ENCODE results near the gene SARNP.
"Not testable (repeated sequence)": the region's sequence is repeated elsewhere in the genome, so short reads cannot be mapped to it uniquely, and the experiment has no call there.

The SARNP gene

DNA sequence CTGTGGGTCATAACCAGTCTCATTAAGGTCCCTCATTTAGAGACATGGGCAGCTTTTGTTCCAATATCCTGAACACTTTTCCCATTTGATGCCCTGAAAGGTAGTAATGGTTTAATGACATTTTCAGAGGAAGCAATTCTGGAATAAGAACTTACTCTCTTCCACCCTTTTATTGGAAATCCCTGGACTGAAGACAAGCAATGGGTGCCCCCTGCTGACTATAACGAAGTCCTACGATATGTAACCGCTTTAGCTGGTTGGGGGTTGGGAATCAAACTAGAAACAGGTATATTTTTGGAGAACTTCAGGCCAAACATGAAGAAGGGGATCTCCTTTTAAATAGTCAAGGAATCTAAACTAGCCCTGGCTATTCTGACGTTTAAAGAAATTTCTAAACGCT is 20.5 kb downstream of the SARNP start:
- no peak for FAIRE-seq
- DNase-seq (ENCODE audit: low spot score), result no peak

DNA sequence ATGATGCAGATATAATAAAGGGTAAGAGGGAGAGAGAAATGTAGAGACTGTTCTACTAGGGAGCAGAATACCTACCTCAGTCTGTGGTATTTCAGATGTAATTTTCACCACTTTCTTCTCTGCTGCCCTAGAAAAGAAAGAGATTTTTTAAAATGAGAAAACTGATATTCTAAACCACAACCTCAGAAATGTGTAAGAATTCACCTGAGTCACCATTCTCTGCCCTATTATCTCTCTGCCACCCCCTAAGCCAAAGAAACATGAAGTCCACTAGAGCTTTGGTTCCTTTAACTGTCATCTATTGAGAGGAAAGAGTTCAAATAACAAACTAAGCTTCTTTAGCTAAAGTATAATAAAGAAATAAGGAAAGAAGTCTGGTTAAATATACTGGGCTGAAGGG is 21.6 kb downstream of the SARNP start:
- no peak for DNase-seq (ENCODE audit: low spot score)
- FAIRE-seq, result no peak

DNA sequence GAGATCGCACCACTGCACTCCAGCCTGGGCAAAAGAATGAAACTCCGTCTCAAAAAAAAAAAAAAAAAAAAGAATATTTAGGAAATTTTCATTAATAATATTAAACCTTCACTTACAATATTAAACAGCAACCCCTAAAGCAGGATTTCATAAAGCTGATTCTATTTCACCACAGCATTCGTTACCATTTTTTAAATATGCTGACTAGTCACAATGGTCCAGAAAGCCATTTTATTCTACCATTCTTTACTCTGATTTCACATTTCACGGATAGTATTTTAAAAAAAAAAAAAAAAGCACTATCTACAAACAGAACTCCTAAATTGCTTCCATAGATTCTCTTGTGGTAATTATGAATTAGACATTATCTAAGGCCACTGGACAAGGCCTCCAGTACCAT is 27.6 kb downstream of the SARNP start:
- no peak for DNase-seq (ENCODE audit: low spot score)
- no peak for FAIRE-seq

DNA sequence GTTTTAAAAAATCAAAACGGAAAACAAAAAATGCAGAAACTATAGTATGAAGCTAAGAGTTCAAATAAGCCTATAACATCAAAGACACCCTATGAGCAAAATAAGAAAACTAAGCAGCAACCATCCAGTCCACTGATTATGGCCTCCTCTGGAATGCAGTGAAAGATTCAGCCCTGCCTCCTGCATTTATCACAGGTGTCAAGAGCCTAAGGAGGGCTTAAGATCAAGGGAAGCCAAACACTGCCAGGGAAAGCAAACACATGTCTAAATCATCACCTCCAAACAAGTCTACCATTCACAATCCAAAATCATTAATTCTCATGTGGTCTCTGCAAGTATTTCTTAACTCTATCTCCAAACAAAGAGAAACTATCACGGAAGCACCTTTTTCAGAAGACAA is 28.4 kb downstream of the SARNP start:
- no peak for FAIRE-seq

DNA sequence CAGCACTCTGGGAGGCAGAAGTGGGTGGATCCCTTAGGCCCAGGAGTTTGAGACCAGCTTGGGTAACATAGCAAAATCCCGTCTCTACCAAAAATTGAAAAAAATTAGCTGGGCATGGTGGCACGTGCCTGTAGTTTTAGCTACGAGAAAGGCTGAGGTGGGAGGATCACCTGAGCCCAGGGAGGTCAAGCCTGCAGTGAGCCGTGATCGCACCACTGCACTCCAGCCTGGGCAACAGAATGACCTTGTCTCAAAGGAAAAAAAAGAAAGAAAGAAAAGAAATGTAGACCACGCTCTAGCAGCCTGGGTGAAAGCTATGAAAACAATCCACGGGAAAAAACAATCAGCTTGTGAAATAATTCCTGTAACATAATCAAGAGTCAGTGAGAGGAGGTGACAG is 29.0 kb downstream of the SARNP start:
- DNase-seq (ENCODE audit: low spot score), result no peak
- no peak for FAIRE-seq

More for the DNA sequence above, 28.4 kb downstream of the SARNP start:
- no peak for DNase-seq (ENCODE audit: low spot score)

DNA sequence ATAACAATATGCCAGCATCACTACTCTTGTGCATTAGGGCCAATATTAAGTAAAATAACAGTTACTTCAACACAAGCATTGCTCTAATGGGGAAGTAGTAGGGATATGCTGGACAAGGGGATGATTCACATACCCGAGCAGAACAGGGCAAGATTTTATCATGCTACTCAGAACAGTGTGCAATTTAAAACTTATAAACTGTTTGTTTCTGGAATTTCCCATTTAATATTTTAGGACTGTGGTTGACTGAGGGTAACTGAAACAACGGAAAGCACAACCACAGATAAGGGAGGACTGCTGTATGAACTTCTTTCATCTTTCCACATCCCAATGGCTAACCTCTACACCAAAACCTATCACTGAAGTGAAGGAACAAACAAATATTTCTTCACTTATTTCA is 36.8 kb downstream of the SARNP start:
- no peak for FAIRE-seq

DNA sequence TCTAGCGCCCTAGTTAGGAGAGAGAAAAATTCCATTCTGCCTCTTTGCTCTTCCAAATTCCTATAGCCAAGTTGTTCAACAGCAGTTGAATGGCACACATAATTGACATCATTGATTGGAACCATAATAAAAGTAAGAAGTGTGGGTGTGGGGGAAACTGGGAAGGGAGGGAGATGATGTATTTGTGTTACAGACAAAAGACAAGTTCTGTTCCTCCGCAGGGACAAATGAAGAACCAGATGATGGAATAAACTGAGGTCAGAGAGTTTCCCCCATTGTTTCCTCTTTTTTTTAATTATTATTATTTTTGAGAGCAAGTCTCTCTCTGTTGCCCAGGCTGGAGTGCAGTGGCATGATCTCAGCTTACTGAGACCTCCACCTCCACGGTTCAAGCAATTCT is 39.7 kb downstream of the SARNP start:
- no peak for DNase-seq (ENCODE audit: low spot score)
- no peak for FAIRE-seq

More for the DNA sequence above, 36.8 kb downstream of the SARNP start:
- DNase-seq (ENCODE audit: low spot score), result no peak

DNA sequence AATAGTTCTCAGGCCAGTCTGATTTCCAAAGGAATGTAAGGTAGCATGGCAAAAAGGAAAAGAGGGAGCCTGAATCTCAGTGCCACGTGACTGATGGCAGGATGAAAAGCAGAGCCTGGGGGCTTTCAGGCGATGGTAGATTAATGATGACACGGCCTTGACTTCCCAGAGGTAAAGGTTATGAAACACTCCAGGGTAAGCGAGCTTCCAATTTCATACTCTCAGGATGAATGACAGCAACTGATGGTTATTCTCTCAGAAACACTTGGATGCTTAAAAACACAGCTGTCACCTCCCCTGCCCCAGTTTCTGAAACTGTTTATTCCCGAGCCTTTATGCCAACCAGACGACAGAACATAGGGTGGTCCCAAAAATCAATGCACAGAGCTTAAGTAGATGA is 45.8 kb downstream of the SARNP start:
- FAIRE-seq, result no peak
- no peak for DNase-seq (ENCODE audit: low spot score)

DNA sequence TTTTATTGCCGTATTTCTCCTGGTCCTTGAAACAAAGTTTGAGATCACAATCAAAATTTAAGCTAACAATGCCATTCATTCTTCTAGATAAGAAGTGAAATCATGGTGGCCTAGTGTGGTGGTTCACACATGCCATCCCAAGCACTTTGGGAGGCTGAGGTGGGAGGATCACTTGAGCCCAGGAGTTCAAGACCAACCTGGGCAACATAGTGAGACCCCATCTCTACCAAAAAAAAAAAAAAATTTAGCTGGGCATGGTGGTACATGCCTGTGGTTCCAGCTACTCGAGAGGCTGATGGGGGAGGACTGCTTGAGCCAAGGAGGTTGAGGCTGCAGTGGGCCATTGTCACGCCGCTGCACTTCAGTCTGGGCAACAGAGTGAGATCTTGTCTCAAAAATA is 50.4 kb downstream of the SARNP start:
- DNase-seq (ENCODE audit: low spot score) (no peak), FAIRE-seq (no peak)

DNA sequence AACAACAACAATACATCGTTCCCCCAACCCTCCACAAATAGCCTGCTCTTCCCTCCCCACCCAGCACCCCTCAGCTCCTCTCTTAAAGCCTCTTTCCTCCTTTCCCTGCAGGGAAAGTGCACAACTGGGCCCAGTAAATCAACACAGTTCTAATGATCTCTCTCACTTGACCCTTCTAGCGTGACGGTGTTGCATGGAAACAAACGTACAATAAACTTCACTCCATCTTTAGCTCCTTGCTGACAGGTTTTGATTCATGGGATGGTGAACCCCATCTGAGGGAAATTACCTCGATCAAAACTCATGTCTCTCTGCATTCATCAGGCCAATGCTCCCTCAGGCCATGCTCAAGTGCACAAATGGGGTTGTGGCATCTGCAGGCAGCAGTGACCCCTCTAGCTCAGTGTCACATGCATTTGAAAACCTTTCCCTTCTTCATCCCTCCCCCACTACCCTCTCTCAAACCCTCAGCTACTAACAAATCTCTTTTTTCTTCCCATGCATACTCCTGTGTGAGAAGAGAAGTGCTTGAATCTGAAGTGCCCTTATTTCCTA is 51.7 kb downstream of the SARNP start:
- DNase-seq (ENCODE audit: low spot score), result no peak
- no peak for FAIRE-seq

DNA sequence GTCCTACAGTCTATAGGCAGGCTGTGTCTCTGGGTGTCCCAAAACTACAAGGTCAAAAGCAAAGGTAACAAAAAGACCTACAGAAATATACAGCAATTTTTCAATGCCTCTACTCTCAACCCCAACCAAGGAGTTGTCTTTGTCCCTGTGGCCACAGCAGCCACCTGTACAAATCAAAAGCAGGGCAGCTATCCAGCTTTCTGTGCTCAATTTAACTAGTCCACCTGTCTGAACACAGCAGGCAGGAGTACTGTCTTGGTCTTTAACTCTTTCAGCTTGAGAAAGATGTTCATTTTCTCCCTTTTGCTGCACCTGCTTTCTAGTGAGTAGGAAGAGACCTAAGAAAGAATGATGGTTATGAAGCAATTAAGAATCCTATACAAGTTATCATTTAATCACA is 54.9 kb downstream of the SARNP start:
- DNase-seq (ENCODE audit: low spot score), result no peak
- no peak for FAIRE-seq

DNA sequence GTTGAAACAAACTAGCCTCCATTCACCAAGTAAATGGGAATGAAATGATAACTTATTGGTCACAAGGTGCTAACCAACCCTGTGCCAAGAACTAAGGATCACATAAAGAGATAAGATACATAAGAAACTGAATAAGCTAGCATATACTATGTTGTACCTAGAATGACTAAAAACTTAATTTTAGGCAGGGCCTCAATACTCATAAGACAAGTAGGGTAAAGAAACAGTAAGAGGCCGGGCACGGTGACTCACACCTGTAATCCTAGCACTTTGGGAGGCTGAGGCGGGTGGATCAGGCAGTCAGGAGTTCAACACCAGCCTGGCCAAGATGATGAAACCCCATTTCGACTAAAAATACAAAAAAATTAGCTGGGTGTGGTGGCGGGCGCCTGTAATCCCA is 56.9 kb downstream of the SARNP start:
- DNase-seq (ENCODE audit: low spot score) (no peak), FAIRE-seq (no peak)

DNA sequence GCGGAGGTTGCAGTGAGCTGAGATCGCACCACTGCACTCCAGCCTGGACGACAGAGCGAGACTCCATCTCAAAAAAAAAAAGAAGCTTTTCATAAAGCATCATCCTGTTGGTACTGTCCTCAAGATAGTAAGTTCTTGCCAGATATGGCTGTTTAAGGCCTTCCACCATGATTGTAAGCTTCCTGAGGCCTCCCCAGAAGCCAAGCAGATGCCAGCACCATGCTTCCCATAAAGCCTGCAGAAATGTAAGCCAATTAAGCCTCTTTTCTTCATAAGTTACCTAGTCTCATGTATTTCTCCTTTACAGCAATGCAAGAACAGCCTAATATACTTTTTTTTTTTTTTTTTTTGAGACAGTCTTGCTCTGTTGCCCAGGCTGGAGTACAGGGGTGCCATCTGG is 58.9 kb downstream of the SARNP start:
- FAIRE-seq; DNase-seq (ENCODE audit: low spot score): not testable (repeated sequence)

DNA sequence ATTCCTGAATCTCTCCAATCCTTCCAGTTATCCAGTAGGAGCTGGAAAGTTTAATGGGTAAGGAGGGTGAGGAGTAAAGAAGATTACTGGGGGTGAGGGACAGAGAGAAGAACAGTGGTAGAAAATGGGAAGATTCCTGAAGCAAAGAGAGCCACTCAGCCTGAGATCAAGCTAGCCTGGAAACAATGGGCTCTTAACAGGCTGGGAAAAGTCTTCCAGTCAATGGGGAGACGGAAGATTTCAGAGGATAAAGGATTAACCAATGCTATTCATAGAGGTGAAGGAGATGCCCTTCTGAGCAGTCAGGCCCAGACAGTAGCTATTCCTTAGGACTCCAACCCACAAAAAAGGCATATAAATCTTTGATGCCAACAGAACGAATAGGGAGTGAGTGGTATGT is 59.8 kb downstream of the SARNP start:
- DNase-seq (ENCODE audit: low spot score) (no peak), FAIRE-seq (no peak)

DNA sequence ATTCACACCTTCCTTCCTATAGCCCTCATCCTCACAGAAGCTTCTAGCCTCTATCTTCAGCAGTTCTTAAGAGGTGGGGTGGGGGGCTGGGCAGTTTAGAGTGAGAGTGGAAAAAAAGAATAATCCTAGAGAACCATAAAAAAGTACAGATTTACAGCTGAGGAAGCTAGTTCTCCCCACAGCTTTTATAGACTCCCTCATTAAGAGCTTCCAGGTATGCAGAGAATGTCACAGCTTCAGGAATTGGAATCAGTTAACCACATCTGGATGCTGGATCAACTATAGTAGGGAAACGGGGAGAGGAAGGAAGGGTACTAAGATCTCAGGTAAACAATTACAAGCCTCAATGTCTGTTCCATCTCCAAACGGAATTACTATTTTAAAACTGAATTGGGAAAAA is 62.3 kb downstream of the SARNP start:
- FAIRE-seq (no peak), DNase-seq (ENCODE audit: low spot score) (no peak)

DNA sequence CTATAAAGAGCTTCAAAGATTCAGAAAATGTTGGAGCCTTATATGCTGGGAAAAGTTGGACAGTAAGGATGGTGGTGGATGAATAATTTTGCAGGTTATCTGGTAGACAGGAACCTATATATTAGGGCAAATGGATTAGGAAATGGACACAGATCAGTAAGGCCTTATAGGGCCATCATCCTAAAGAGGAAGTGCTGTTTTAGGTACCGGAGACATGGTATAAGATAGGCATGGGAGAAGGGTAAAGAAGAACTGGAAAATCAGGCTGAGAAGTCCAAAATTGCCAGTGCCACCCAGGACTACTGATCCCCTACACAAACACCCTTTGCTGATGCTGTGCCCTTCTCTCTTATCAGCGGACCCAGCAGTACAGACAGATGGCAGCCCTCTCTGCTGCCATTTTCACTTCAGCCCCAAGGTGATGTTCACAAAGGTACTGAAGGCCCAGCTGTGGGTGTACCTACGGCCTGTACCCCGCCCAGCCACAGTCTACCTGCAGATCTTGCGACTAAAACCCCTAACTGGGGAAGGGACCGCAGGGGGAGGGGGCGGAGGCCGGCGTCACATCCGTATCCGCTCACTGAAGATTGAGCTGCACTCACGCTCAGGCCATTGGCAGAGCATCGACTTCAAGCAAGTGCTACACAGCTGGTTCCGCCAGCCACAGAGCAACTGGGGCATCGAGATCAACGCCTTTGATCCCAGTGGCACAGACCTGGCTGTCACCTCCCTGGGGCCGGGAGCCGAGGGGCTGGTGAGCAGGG is 69.1 kb downstream of the SARNP start:
- DNase-seq (ENCODE audit: low spot score), result no peak
- FAIRE-seq, result no peak

DNA sequence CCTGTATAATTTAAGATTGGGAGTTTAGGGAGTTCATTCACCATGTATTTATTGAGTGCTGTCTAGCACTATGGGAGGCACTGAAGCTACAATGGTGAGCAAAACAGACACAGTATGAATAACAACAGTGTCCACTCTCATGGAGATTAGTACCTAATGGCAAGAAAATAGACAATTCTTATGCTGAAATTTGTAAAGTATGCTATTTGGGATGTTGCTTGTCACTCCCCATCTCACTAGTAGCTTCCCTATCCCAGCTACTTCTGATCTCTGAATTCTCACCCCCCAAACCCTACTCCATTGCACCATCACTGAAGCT is 70.7 kb downstream of the SARNP start:
- no peak for DNase-seq (ENCODE audit: low spot score)
- no peak for FAIRE-seq

DNA sequence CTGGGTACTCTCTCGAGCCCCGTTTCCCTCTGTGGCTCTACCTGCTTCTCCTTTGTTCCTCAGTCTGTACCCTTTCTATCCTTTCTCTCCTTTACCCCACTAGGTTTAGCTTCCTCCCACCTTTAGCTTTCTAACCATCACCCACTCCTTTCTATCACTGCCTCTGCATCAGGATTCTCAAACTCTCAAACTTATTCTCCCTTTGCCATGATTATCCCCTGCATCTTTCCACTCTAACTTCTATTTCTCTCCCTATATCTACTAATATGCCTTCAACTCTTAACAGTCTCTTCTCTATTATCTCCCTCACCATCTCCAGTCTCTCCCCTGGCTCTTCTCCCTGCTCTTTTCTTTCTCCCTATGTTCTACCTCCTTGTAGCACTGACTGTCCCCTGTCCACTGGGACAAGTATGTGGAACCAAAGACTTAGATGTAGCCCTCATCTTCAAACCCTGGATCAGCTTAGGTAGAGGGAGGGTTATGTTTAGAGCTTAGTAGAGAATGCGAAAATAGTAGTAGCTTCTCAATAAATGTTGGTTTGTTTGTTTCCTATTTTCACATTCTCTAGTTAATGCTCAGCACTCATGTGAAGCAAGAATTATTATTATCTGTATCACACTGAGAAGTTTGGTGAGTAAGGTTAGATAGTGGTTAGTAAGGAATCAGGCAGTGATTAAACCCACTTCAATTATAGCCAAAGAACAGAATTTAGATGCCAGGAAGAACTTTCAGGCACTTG is 71.2 kb downstream of the SARNP start:
- FAIRE-seq (no peak), DNase-seq (ENCODE audit: low spot score) (no peak)

DNA sequence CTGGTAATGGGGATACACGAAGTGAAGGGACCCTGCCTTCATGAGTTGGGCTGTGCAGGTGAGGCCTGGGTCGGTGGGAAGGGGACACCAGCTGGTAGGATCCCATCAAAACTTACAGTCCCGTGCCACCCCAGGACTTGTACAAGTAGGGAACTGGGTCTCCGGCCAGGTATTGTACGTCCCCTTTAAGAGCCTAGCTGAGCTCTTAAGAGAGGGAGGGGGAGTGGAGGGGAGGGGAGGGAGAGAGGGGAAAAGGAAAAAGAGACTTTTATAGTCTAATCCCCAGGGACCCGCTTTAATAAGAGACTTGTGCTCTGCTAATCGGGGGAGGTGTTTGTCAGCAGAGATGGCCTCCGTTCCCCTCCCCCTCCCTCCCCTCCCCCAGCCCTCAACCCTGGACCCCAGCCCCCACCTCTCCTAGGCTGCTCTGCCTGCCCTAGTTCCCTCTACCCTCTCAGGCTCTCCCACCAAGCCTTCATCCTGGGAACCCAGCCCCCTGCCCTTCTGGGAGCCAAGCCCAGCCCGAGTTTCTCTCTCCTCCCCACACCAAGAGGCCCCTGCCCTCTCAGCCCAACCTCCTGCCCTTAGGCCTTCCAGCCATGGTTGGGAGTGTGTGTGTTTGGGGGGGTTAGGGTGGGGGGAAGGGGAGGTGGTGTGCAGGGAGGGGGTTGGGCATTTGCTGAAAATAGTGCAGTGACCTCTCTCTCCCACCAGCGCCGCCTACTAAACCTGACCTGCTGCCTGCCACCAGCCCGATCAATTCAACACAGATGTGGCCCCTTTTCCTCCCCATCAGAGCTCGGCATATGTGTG is 72.0 kb downstream of the SARNP start:
- FAIRE-seq (no peak), DNase-seq (ENCODE audit: low spot score) (no peak)

DNA sequence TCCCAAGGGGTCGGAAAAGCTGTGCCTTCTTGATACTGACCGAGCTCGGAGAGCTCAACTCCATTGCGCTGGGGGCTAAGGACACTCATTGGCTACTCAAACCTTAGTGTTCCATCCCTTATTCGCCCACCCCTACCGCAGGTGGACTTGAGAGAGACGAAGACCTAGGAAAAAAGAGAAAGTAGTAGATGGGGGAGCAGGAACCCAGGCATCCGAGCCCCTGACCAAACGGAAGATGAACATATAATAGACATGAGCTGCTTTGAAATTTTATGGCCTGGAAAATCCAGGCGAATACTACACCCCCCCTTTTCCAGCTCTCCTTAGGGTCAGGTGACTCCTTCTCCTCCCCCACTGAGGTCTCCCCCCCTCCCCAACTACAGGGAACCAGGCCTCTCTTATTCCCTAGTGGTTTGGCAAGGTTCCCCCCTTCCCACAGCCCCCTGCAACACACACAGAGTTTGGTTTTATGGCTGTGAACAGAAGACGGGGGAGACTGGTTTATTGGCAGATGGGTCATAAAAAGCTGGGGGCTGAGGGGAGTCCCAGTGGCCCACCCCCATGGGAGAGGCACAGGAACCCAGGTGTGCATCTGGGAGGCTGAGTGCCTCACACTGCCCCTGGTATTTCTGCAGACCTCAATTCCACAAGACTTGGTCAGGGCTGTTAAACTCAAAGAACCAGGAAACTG is 73.0 kb downstream of the SARNP start:
- FAIRE-seq (no peak), DNase-seq (ENCODE audit: low spot score) (no peak)

Measured in RCC 7860 (cell line).